NCI-H1436 (cell line): Measurements from ENCODE around the gene DZIP3.
A peak's percentile ranks its signal among the peaks of the same experiment; 100 is the strongest.

Experiments
- DNase-seq: peaks from one replicate; lab custom pipeline; 2025; lab: John Stamatoyannopoulos, UW

Gene DZIP3, protein sequence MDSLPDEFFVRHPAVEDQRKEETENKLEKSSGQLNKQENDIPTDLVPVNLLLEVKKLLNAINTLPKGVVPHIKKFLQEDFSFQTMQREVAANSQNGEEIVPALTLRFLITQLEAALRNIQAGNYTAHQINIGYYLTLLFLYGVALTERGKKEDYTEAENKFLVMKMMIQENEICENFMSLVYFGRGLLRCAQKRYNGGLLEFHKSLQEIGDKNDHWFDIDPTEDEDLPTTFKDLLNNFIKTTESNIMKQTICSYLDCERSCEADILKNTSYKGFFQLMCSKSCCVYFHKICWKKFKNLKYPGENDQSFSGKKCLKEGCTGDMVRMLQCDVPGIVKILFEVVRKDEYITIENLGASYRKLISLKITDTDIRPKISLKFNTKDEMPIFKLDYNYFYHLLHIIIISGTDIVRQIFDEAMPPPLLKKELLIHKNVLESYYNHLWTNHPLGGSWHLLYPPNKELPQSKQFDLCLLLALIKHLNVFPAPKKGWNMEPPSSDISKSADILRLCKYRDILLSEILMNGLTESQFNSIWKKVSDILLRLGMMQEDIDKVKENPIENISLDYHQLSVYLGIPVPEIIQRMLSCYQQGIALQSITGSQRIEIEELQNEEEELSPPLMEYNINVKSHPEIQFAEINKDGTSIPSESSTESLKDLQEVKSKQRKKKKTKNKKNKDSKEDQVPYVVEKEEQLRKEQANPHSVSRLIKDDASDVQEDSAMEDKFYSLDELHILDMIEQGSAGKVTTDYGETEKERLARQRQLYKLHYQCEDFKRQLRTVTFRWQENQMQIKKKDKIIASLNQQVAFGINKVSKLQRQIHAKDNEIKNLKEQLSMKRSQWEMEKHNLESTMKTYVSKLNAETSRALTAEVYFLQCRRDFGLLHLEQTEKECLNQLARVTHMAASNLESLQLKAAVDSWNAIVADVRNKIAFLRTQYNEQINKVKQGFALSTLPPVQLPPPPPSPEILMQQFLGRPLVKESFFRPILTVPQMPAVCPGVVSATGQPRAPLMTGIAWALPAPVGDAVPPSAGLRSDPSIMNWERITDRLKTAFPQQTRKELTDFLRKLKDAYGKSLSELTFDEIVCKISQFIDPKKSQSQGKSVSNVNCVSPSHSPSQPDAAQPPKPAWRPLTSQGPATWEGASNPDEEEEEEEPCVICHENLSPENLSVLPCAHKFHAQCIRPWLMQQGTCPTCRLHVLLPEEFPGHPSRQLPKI

DNA sequence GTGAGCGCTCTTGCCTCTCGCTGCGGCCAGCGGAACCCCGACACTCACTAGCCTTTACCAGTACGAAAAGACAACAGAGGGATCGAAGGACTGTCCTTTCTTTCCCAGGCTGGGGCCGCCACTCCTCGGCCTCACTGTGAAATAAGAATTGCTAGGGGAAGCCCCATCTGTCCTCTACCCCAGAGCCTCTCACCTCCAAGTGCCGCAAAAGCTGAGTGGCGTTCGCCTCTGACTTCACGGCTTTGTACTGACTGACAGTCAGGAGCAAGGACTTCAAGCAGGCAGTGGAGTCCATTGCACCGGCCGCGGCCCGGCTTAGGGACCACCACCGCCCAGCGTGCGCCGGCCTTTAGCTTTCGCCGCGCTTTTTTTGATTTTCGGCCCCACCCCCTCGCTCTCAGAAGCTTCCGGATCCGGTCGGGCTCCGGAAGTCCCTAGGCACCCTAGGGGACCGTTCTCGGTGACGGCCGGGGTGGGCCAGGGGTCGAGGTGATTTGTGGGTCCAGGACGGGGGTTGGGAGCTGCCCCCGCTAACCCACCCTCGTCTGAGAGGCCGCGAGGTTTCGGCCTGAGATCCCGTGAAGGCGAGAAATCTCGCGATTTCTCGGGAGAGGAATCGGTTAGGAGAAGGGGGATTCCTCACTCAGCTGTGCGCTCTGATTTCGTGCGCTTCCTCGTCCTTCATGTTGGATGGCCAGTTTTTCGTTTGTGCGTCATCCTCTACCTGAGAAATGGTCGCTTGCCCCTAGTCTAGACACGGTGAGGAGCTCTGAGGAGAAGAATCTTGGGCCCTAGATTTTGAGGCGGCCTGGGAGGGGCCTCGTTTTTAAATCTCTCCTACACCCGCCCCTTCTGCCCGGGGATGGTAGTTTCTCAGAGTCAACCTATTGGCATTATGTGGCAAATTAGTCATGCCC is at the start of gene DZIP3, which contains the start of gene CIP2A:
TSS of gene DZIP3 (plus strand) at position 642 of the 917 bp plus-strand sequence. CDS start 15,685 bp downstream, outside the sequence.
TSS of gene CIP2A (minus strand) at position 358 of the 917 bp plus-strand sequence. CDS start at position 295, 63 bp downstream.
- peak; percentile 96 for DNase-seq

DNA sequence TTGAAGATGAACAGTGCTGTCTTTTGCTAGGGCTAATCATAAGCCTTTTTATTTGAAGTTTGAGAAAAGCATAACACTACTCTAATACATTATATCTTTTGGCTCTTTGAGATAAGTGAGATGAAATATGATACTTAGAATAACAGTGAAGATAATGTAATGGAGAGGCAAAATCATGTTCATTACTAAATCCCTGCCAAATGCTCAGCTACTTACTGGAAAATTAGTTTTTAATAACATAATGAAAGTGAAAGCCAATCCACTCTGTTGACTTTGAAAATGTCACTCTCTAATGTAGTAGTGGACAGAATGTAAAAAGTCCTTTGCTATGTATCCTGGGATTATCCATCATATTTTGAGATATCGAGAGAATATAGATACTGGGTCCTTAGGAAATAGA is 43.3 kb upstream of the DZIP3 start:
- no peak for DNase-seq

DNA sequence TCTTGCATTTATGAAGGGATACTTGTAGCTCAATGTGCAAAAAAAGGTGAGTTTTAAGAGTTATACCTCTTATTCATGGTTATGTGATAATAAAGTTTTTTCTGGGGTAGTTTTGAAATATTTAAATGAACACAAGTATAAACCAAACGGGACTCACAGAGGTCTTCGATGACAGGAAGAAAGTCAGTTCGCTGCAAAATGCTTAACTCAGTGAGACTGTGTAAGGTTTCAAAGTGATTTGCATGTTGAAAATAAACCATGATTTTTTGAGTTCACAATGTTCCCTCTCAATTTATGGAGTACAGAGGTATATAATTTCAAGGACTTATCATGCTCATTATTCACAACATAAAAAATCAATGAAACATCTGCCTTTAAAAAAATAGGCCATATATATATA is 42.8 kb upstream of the DZIP3 start:
- DNase-seq, result no peak

DNA sequence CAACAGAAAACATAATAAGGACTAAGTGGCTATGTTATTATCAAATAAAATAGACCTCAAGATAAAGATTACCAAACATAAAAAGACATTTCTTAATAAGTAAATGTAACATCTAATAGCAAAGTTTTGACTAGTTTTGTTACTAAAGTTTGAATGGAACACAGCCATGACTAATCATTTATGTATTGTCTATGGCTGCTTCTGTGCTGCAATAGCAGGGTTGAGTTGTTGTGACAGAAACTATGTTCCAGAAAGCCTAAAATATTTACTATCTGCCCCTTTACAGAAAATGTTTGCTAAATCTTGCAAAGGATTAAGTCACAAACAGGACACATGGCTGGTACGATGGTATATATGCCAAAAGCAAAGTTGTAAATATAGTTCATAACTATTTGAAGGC is 41.2 kb upstream of the DZIP3 start:
- no peak for DNase-seq

DNA sequence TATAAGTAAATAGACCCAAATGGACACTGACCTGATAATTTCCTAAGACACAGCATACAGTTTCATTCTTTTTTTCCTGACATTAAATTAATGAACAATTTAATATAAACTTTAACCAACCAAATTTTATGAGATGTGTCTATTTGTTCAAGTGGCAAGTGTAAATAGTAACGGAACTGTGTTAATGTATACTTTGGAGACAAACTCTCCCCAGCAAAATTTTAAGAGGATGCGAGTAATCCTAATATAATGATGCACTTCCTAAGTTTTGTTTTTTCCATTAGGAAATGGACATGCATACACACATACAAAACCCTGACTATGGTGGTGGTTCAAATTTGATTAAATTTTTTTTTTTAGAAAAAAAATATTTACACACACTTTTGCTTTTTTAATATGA is 40.6 kb upstream of the DZIP3 start:
- no peak for DNase-seq

DNA sequence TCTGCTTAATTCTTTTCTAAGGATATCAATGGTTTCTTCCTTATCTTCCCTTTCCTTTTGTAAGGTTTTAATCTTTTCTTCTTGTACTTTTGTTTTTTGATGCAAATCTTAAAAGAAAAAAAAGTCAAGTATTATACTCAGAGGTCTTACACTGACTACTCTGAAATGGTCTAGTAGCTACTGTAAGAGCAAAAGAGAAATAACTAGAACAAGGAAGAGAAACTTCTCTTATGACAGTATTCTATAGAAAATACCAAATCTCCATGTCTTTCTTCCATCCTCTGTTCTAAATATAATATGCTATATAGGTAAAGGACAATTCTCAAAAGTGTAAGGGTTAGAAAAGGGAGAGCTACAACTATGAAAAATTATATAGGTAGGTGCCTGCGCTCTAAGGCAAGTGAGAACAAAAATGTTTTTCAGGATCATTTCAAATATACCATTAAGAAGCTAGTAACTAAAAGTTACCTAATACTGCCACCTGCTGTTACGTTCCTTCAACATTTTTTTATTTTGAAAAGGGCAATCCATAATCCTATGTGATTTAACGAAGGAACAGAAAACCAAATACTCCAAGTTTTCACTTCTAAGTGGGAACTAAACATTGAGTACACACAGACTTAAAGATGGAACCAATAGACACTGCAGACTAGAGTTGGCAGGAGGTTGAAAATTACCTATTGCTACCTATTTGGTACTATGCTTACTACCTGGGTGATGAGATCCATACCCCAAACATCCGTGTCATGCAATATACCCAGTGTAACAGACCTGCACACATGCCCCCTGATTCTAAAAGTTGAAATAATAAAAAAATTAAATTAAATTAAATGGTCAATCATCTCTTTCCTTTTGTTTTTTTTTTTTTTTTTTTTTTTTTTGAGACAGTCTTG is 37.0 kb upstream of the DZIP3 start:
- peak; percentile 60 for DNase-seq

DNA sequence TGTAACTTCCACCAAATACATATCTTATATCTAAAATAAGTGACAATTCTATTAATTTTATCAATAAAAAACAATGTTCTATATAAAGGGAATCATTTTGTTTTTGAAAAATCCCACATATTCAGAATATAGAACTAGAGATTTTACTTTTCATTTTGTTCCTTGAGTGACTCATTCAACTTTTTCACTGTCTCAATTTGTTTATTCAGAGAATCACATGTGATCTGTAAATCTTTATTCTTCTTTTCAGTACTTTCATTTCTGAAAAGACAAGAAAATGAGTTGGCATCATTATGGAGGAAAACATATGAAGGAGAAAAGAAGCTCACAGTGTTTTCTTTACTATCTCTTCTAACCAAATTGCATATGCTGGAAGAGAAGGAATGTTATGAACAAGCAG is 35.3 kb upstream of the DZIP3 start:
- no peak for DNase-seq

DNA sequence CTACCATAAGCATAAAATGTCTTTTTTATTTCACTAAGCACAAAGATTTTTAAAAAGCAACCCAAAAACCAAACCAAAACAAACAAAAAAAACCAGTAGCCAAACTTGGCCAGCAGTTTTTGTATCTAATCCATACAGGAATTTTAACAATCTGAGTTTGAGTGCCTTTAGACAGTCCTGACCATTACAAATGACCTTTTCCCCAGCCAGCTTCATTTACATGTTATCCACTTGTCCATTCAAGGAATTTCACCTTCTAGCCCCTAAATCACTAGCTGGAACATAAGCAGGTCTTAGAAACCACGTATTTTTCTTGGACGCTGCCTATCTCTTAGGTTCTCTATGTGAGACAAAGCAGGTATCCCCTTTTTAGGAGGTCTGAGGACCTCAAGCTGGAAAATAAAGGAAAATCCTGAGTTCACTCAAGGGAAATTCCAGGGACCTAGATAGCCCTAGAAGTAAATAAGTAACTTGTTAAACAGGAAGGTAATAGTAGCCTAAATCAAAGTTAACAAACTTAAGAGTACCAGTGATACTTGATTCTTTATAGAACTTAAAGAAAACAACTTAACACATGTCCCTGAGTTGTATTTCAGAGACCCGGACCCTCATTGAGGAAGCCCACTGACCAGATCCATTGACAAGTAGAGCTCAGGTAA is 34.5 kb upstream of the DZIP3 start:
- no peak for DNase-seq

DNA sequence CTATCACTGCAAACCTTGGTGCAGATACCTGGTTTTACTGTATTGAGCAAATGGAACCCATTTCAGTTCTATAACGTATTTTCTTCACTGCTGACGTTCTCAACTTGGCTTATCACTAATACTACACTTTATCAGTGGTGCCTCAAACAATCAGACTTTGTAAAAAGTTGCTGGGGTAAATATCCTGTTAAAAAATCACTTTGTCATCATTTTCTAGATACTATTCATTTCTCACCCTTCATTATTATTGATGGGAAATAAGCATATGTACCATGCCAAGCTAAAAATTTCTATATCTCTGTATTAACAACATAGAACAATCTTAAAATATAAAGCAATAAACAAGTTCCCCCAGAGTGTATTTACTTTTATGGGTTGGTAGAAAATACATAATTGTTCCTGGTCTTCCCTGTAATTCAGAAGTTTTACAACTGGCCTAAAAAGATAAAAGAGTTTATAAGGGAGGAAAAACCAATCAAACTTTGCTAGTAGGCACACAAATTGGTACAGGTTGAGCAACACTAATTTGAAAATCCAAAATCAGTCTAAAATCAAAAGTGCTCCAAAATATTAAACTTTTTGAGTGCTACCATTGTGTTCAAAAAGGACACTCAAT is 33.4 kb upstream of the DZIP3 start:
- no peak for DNase-seq

DNA sequence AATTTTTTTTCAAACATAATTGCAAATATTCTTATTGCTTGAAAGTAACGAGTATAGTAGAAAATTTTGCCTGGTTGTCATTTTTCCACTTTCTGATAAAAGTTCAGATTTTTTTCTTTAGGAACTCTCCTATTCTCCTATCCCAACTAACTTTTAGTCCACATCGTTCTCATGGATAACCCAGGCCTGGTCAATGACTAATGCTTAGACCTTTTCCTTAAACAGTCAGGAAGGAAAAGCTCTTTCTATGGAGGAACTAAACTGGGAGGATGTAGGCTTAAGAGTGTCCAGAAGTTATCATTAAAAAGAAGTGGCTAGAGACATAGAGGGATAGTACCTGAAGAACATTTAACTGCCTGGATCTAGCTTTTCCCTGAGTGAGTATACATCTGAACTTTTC is 27.0 kb upstream of the DZIP3 start:
- no peak for DNase-seq

DNA sequence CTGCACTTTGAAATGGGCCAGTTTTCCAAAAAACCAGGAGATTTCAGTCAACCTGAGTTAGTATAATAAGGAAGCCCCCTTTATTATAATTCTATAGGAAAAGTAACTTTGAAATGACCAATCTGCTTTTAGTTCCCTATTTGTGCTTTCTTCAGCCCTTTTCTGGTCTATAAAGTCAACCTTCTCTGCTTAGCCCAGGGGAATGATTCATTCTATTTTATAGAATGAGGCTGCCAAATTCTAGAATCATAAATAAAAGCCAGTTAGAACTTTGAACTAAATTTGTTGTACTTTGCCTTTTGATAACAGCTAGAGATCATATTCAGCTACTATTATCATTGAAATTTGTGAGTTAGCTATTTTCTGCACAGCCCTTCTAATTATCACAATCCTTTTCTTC is 25.0 kb upstream of the DZIP3 start:
- no peak for DNase-seq

DNA sequence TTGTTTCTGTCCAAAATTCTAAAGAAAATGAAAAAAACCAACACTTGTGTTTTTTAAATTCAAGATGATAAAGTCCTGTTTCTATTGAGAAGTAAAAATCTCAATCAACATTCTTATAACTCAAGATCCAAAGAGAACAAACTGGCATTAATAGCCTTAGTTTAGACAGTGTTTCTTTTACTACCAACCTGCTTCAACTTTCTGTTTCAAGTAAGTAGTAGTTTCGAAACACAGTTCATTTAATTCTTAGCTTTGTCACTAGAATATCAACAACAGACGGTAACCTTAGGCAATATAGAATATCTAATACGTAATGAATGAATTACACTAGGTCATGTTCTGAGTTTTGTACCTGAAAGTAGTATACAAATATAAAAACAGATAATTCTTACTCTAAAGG is 24.0 kb upstream of the DZIP3 start:
- no peak for DNase-seq

DNA sequence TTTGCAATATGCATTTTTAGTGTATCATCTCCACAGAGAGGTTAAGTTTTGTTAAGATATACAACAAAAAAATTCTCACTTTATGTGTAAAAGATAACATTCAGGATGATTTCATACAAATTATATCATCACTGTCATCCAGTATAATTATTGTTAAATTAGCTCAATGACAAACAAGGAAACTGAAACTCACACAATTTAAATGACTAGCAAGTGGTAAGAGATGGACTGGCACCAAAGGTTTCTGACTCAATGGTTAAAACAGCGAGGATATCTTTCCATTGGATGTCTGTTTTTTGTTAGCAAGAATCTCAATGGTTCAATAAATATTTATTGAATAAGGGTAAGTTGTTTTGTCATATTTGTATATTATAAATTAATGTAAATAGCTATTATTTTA is 22.9 kb upstream of the DZIP3 start:
- DNase-seq, result no peak

DNA sequence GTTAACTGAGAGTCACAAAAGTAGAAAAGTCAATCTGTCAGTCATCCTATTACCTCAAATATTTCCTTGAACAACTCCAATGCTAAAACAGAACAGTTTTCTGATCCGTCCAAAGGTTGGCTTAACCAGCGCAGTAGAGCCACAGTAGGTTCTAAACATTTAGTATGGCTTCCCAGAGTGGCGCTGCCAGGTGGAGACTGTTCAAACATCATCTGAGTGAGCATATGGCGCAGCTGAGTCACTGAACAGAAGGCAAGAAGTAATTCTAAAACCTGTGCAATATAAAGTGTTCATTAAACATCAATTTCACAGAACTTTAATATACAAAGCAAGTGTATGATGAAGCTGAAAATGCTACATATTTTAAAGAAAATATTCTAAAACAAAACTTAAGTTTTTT is 20.2 kb upstream of the DZIP3 start:
- DNase-seq, result no peak

DNA sequence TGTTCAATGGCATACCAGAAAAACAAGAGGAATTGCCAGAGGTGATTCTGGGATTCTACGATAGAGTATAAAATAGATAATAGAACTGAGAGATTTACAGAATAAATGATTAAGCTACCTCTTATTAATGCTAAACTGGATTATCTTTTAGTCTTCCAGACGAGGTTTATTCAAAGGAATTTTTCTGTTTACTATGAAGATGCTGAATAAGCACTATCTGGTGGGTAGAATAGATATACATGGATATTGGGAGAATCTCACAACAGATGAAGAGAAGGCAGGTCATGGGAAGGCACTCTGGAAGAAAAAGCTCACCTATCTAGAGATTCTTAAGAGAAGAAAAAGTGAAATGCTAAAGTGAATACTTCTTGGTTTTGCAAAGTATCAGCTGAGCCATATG is 11.5 kb upstream of the DZIP3 start:
- no peak for DNase-seq

DNA sequence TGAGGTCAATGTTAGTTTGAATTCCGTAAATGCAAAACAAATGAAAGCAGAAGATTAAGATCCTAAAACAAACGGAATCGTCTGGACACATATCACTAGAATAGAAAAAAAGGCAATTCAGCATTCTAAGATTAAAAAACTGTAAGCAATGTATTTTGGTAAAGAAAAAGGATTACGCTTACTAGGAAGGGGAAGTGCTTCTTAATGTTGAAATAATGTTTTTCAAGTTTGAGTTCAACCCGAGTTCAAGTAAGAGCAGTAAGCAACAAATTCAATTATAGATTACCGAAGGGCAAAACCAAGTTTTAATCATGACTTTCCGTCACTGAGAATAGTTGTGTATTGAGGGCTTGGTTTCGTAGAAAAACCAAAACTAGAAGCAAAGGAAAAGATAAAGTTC is 921 bp upstream of the DZIP3 start:
- no peak for DNase-seq

DNA sequence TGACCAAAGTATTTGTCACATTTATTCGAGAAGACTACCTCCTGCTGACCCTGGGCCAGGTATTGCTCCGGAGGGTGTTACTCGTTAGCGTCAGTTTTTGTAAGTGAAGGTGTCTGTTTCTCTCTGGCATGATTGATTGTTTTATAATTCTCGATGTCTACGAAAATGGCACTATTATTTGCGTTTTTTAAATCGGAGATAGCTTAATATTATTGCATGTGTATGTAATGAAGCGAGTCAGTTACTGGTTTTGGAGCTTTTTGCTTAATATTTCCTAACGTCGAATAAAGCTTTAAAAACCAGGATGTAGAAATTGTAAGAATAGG is 439 bp downstream of the DZIP3 start:
- no peak for DNase-seq

DNA sequence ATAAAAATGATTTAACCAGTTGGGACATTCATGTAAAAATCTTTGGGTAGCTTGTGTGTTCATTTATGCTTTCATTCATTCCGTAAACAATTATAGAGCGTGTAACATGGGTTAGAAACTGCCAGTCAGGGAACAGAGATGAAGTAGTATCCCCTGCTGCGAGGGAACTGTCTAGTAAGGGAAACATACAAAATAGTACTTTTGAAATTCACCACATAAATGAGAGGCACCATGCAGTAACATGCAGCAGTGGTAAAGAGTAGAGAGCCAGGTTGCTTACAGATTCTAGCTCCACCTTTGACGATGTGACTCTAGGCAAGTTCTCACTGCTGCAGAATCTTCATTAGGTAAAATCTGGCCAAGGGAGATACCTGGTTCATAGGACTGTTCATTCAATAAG is 938 bp downstream of the DZIP3 start:
- DNase-seq, result no peak

DNA sequence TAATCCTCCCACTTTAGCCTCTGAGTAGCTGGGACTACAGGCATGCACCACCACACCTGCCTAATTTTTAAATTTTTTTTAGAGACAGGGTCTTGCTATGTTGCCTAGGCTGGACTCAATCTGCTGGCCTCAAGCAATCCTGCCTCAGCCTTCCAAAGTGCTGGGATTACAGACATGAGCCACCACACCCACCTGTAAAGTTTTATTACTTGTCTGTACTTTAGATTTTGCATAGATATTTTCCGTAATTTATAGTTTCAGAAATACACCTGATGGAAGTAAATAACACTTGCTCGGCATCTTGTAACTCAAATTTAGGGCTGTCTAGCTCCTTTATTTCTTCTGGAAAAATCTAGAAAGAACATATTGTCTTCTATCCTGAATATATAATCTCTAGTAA is 5.8 kb downstream of the DZIP3 start:
- no peak for DNase-seq
